CD14-positive monocyte (primary cell): ENCODE results near the gene CASP9. TPM values are rescaled to one million over a fixed set of nuclear protein-coding genes. Genes with fewer than 3 reads are reported as not detected.
A peak's percentile ranks its signal among the peaks of the same experiment; 100 is the strongest.

Experiments
- DNase-seq, 3 donors: peaks; one replicate each; pipeline ENCODE4 v3.0.0-alpha.2; 2011 to 2022
- H2AFZ ChIP-seq: 2 replicates; pipeline ENCODE4 v1.6.0; 2012; ENCODE audit warnings: mild to moderate bottlenecking, low read depth, low read length, inconsistent platforms; ENCODE audit not compliant: insufficient read depth, poor library complexity, severe bottlenecking
- H3K27ac ChIP-seq, 2 donors: 1 replicate in 1 of 2; 2 replicates in 1 of 2; pipeline ENCODE4 v1.5.1; 2012 to 2013; ENCODE audit warnings: low read length in 2 of 2, control low read depth in 1 of 2, inconsistent platforms in 1 of 2, low read depth in 1 of 2, mild to moderate bottlenecking in 1 of 2
- H3K27me3 ChIP-seq, 2 donors: one replicate each; pipeline versions ENCODE4 v1.6.0 to v1.6.1; 2011 to 2013; ENCODE audit warnings: low read length in 2 of 2; ENCODE audit not compliant: control insufficient read depth in 2 of 2, insufficient read depth in 2 of 2
- H3K36me3 ChIP-seq, 2 donors: replicated peaks in 1 of 2; 1 replicate in 1 of 2; 2 replicates in 1 of 2; pipeline versions ENCODE4 v1.5.1 to v1.6.1; 2012 to 2013; ENCODE audit warnings: low read length in 2 of 2, control low read depth in 1 of 2, inconsistent platforms in 1 of 2, mild to moderate bottlenecking in 1 of 2; ENCODE audit not compliant: insufficient read depth in 2 of 2, control insufficient read depth in 1 of 2
- H3K4me1 ChIP-seq, 2 donors: 1 replicate in 1 of 2; 2 replicates in 1 of 2; pipeline versions ENCODE4 v1.5.1 to v1.6.1; 2012 to 2013; ENCODE audit warnings: low read length in 2 of 2, control low read depth in 1 of 2, inconsistent platforms in 1 of 2, mild to moderate bottlenecking in 1 of 2, moderate library complexity in 1 of 2; ENCODE audit not compliant: insufficient read depth in 2 of 2, control insufficient read depth in 1 of 2
- H3K4me2 ChIP-seq: replicated peaks from 2 replicates; pipeline ENCODE3; 2012; ENCODE audit warnings: low read length, moderate library complexity, mild to moderate bottlenecking; ENCODE audit not compliant: poor library complexity, severe bottlenecking; ENCODE audit errors: extremely low read depth
- H3K4me3 ChIP-seq, 3 experiments: fragments of 200-600 bp in 1 of 3; sonication (generic) in 1 of 3; replicated peaks in 1 of 3; 1 replicate in 2 of 3; 2 replicates in 1 of 3; pipeline ENCODE4 v1.5.1; 2011 to 2013; ENCODE audit warnings: low read length in 3 of 3, mild to moderate bottlenecking in 3 of 3, control low read depth in 2 of 3, low read depth in 2 of 3, inconsistent platforms in 1 of 3, moderate library complexity in 1 of 3
- H3K79me2 ChIP-seq: 2 replicates; pipeline ENCODE4 v1.6.0; 2012; ENCODE audit warnings: mild to moderate bottlenecking, control low read depth, inconsistent platforms, low read length, moderate library complexity; ENCODE audit not compliant: insufficient read depth
- H3K9ac ChIP-seq: 2 replicates; pipeline ENCODE4 v1.6.0; 2017; ENCODE audit warnings: low read length, mild to moderate bottlenecking; ENCODE audit not compliant: insufficient read depth, poor library complexity, severe bottlenecking
- H3K9me3 ChIP-seq, 2 donors: replicated peaks in 1 of 2; 1 replicate in 1 of 2; 2 replicates in 1 of 2; pipeline versions ENCODE4 v1.5.1 to v1.6.1; 2012 to 2013; ENCODE audit warnings: low read length in 2 of 2, control low read depth in 1 of 2; ENCODE audit not compliant: control insufficient read depth in 1 of 2, insufficient read depth in 1 of 2
- H4K20me1 ChIP-seq: 2 replicates; pipeline ENCODE4 v1.6.0; 2012; ENCODE audit warnings: mild to moderate bottlenecking, low read length, control low read depth, moderate library complexity; ENCODE audit not compliant: insufficient read depth
- H3K27ac Mint-ChIP-seq, 7 donors: one replicate each; pipeline ENCODE4 v1.8.0; 2020; ENCODE audit warnings: mild to moderate bottlenecking in 7 of 7, mixed read lengths in 7 of 7, moderate library complexity in 6 of 7, inconsistent platforms in 2 of 7
- H3K27me3 Mint-ChIP-seq, 3 donors: one replicate each; pipeline ENCODE4 v1.8.0; 2021 to 2022; ENCODE audit warnings: low read depth in 3 of 3, mild to moderate bottlenecking in 3 of 3, mixed read lengths in 3 of 3, moderate library complexity in 3 of 3, inconsistent platforms in 1 of 3
- H3K36me3 Mint-ChIP-seq, 2 donors: one replicate each; pipeline ENCODE4 v1.8.0; 2020; ENCODE audit warnings: mixed read lengths in 2 of 2, inconsistent platforms in 1 of 2, mild to moderate bottlenecking in 1 of 2
- H3K4me1 Mint-ChIP-seq: one replicate; pipeline ENCODE4 v1.8.0; 2020; ENCODE audit warnings: mild to moderate bottlenecking, mixed read lengths
- H3K4me3 Mint-ChIP-seq, 2 donors: one replicate each; pipeline ENCODE4 v1.8.0; 2020; ENCODE audit warnings: mild to moderate bottlenecking in 2 of 2, mixed read lengths in 2 of 2, moderate library complexity in 1 of 2
- H3K9me3 Mint-ChIP-seq, 7 donors: one replicate each; pipeline ENCODE4 v1.8.0; 2020 to 2022; ENCODE audit warnings: mixed read lengths in 7 of 7, mild to moderate bottlenecking in 6 of 7, moderate library complexity in 6 of 7, inconsistent platforms in 2 of 7
- WGBS: methylation state at CpG from one replicate; pipeline ENCODE4 v1.1.5; 2013; ENCODE audit warnings: missing lambda C conversion rate; ENCODE audit not compliant: insufficient coverage; 5-methylcytosine and 5-hydroxymethylcytosine counted together
- intact Hi-C, 2 donors: fragments of 100-400 bp; cut with micrococcal nuclease; formaldehyde crosslinking; loops; one replicate each; pipeline versions ENCODE4 v1.15.0 to v1.15.1; 2023
- polyA plus RNA-seq, 3 donors: library from polyadenylated mRNA; depleted of rRNA in 1 of 3; unstranded in 2 of 3; stranded (reverse) in 1 of 3; fragments of 300-500 nt in 2 of 3; fragments of >200 nt in 1 of 3; fragmentation: Illumina TruSeq in 2 of 3; gene quantifications; 1 replicate in 2 of 3; 2 replicates in 1 of 3; pipeline ENCODE4 v1.2.3, GENCODE V29; 2012 to 2021
- TF ChIP-seq, protein P1 (sequence below): fragments of 200-600 bp; IDR thresholded peaks from one replicate; pipeline ENCODE4 v1.8.0; 2022; ENCODE audit warnings: antibody characterized with exemption, mild to moderate bottlenecking

Gene CASP9
- polyA plus RNA-seq, 3 donors, result 15.1 to 21.5 (median 21.0) TPM

GRCh38 chr1:15543251-15543588 is 19.2 kb upstream of the CASP9 start:
- peaks cover 69 to 85% of the 10 kb centered on the region in 2 donors for H3K36me3 Mint-ChIP-seq
- H3K36me3 ChIP-seq, result peaks cover 84 to 94% of the 10 kb centered on the region in 2 donors

GRCh38 chr1:15542388-15543250 is 18.6 kb upstream of the CASP9 start:
- no peak for DNase-seq
- no peaks in the 10 kb centered on the region for H3K4me1 Mint-ChIP-seq
- Histone ChIP-seq H3K36me3 (peaks cover 80 to 93% of the 10 kb centered on the region in 2 donors), H3K4me3 (no peak overlapping the region), H3K79me2 (no peaks in the 10 kb centered on the region), H4K20me1 (no peaks in the 10 kb centered on the region), H3K27ac (no peak overlapping the region), H3K9me3 (no peaks in the 10 kb centered on the region), H3K4me1 (no peaks in the 10 kb centered on the region), H3K9ac (no peak overlapping the region), H3K27me3 (no peaks in the 10 kb centered on the region), H3K4me2 (no peak overlapping the region), H2AFZ (no peak overlapping the region)
- H3K36me3 Mint-ChIP-seq, result peaks cover 67 to 85% of the 10 kb centered on the region in 2 donors
- H3K4me3 Mint-ChIP-seq, result no peak overlapping the region
- TF ChIP-seq, protein P1, sequence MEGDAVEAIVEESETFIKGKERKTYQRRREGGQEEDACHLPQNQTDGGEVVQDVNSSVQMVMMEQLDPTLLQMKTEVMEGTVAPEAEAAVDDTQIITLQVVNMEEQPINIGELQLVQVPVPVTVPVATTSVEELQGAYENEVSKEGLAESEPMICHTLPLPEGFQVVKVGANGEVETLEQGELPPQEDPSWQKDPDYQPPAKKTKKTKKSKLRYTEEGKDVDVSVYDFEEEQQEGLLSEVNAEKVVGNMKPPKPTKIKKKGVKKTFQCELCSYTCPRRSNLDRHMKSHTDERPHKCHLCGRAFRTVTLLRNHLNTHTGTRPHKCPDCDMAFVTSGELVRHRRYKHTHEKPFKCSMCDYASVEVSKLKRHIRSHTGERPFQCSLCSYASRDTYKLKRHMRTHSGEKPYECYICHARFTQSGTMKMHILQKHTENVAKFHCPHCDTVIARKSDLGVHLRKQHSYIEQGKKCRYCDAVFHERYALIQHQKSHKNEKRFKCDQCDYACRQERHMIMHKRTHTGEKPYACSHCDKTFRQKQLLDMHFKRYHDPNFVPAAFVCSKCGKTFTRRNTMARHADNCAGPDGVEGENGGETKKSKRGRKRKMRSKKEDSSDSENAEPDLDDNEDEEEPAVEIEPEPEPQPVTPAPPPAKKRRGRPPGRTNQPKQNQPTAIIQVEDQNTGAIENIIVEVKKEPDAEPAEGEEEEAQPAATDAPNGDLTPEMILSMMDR, result no peak
- peak overlapping the region in 2 of 7 donors; percentile 6 to 33 for H3K27ac Mint-ChIP-seq
- 100% methylated on average over 2 of the region's 7 CpGs for WGBS
- H3K27me3 Mint-ChIP-seq, result peaks cover 0 to 3% (median 2%) of the 10 kb centered on the region in 3 donors
- intact Hi-C loops, result no loop called here
- no peaks in the 10 kb centered on the region for H3K9me3 Mint-ChIP-seq

More at GRCh38 chr1:15543251-15543588, 19.2 kb upstream of the CASP9 start:
- Mint-ChIP-seq H3K27me3 (peaks cover 0 to 3% (median 2%) of the 10 kb centered on the region in 3 donors), H3K27ac (peak overlapping the region in 2 of 7 donors; percentile 3 to 6), H3K4me1 (no peaks in the 10 kb centered on the region), H3K4me3 (no peak overlapping the region), H3K9me3 (no peaks in the 10 kb centered on the region)
- H3K27me3 ChIP-seq, result no peaks in the 10 kb centered on the region
- TF ChIP-seq, protein P1, result no peak
- no peaks in the 10 kb centered on the region for H3K4me1 ChIP-seq
- no peak overlapping the region for H3K9ac ChIP-seq
- no peaks in the 10 kb centered on the region for H4K20me1 ChIP-seq
- intact Hi-C loops, result no loop called here
- no peaks in the 10 kb centered on the region for H3K79me2 ChIP-seq
- no peak overlapping the region for H3K4me2 ChIP-seq
- no peak overlapping the region for H2AFZ ChIP-seq
- no peak overlapping the region for H3K4me3 ChIP-seq
- H3K27ac ChIP-seq, result no peak overlapping the region
- 98% methylated on average over 5 of the region's 5 CpGs for WGBS
- no peak for DNase-seq
- H3K9me3 ChIP-seq, result no peaks in the 10 kb centered on the region
